NCI-H1436 treated with DMSO at 0.1 percent for 48 hours (cell line): Measurements from ENCODE around the gene ZBTB12.
A peak's percentile ranks its signal among the peaks of the same experiment; 100 is the strongest.
"Not testable (repeated sequence)": the region's sequence is repeated elsewhere in the genome, so short reads cannot be mapped to it uniquely, and the experiment has no call there.

Source experiments
- DNase-seq: peaks from one replicate; lab custom pipeline; 2025; lab: John Stamatoyannopoulos, UW

Gene ZBTB12

DNA sequence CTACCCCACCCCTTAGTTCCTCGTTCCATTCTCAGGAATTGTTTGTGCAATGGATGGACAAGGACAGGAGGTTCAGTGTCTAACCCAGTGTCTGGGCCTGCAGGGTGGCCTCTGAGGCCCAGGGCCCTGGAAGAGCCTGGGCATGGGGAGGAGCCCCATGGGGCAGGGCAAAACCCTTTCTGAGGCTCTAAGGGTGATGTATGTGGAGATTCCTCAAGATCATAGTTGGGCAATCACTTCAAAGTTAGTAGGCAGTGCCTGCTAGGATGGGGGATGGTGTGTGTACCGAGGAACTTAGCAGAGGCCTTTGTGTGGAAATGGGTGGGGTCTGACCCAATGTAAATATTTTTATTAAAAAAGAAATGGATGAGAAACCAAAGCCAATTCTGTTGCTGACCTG is 18.9 kb upstream of the ZBTB12 start:
- DNase-seq: no peak

DNA sequence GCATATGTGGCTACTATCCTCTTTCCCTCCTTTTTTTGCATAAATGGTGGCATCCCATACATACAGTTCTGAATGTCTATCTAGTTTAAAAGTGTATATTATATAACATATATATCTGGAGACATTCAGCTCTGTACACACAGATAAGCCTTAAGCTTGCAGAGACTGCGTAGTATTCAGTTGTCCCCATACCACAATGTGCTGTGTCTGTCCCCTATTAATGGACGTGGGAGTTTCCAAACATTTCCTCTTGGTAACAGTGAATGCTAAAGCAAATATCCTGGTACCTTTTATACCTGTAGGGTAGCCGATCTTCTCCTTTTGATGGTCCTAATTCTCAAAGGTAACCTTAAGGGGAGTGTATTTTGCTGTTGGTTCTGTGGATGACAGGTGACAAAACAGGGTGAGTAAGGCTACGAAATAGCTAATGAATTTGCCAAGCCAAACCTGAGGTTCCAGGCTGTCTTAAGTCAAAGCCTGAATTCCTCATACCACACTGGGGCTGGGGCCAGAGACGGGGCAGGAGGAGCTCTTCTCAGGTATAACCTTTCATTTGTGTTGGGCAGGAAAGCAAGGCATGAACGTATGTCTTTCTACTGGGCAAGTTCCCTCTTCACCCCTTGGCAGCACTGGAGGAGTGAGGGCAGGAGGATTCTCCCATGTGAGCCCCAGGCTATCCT is 17.9 kb upstream of the ZBTB12 start:
- no peak for DNase-seq

DNA sequence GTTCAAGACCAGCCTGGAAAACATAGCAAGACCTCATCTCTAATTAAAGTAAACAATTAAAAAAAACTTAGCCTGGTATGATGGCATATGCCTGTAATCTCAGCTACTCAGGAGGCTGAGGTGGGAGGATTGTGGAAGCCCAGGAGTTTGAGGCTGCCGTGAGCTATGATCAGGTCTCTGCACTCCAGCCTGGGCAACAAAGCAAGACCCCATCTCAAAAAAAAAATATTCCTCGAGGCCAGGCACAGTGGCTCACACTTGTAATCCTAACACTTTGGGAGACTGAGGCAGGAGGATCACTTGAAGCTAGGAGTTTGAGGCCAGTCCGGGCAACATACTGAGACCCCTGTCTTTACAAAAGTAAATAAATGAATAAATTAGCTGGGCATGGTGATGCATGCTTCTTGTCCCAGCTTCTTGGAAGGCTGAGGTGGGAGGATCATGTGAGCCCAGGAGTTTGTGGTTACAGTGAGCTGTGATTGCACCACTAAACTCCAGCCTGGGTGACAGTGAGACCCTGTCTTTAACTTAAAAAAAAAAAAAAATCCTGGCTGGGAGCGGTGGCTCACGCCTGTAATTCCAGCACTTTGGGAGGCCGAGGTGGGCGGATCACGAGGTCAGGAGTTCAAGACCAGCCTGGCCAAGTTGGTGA is 16.3 kb upstream of the ZBTB12 start:
- no peak for DNase-seq

DNA sequence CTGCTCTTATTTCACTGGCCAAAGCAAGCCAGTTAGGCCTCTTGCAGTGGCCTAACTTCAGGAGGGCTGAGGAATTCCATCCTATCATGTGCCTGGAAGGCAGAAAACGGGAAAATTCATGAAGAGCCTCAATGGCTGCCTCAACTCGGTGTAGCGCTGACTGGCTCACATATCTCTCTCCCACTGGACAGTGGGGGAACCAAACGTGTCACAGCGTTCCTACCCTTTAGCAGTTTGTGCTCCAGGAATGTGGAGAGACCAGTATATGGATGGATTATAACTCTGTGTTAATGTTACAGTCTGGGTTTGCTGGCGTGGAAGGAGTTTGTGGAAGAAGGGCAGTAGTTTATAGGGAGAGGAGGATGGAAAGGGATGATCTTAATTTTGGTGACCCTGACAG is 13.9 kb upstream of the ZBTB12 start:
- no peak for DNase-seq

- DNase-seq: no peak
These were observed 13.5 kb upstream of the ZBTB12 start for GRCh38 chr6:31915351-31915750.

DNA sequence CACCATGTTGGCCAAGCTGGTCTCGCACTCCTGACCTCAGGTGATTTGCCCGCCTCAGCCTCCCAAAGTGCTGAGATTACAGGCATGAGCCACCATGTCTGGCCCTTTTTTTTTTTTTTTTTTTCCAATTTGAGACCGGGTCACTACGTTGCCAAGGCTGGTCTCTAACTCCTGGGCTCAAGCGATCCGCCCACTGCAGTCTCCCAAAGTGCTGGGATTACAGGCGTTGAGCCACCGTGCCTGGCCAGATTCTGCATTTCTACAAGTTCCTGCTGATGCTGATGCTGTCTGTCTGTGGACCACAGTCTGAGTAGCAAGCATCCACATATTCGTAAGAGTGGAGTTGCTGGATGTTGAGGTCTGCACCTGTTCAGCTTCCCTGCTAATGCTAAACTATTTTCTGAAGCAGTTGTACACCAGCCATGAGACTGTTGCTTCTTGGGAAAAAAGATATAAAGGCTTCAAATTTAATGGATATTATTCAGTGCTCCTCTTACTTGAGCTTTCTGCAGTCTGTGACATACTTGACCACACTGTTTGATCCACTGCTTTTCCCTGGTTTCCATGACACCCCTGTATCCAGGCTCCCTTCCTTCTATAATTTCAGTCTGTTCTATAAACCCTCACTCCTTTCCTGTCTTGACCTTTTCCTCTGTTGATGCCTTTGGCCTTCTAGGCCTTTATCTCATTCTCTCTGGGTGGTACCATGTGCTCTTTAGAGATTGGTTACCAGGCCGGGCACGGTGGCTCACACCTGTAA is 10.1 kb upstream of the ZBTB12 start:
- DNase-seq: no peak

DNA sequence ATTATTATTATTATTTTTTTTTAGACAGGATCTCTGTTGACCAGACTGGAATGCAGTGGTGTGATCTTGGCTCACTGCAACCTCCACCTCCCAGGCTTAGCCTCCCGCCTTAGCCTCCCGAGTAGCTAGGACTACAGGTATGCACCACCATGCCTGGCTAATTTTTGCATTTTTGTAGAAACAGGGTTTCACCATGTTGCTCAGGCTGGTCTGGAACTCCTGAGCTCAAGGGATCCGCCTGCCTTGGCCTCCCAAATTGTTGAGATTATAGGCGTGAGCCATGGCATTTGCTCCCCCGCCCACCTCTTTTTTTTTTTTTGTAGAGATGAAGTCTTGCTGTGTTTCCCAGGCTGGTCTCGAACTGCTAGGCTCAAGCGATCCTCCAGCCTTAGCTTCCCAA is 7.4 kb upstream of the ZBTB12 start:
- not testable (repeated sequence) for DNase-seq

DNA sequence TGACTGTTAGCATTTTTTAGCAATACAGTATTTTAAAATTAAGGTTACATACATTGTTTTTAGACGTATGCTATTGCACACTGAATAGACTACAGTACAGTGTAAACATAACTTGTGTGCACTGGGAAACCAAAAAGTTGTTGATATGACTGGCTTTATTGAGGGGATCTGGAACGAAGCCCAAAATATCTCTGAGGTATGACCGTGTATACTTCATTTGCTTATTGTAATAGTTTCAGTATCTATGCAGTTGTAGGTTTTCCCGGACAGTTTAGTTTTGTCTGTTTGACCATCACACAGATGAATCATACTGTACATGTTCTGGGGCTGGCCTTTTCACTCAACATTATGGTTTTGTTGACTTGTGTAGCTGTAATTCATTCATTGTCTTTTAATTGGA is 6.9 kb upstream of the ZBTB12 start:
- no peak for DNase-seq

DNA sequence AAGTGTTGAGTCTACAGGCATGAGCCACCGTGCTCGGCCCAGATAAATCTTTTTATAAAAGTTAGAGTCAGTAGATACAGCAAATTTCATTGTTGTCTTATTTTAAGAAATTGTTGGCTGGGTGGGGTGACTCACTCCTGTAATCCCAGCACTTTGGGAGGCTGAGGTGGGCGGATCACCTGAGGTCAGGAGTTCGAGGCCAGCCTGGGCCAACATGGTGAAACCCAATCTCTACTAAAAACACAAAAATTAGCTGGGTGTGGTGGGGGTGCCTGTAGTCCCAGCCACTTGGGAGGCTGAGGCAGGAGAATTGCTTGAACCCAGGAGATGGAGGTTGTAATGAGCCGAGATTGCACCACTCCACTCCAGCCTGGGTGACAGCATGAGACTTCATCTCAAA is 6.4 kb upstream of the ZBTB12 start:
- DNase-seq: not testable (repeated sequence)

DNA sequence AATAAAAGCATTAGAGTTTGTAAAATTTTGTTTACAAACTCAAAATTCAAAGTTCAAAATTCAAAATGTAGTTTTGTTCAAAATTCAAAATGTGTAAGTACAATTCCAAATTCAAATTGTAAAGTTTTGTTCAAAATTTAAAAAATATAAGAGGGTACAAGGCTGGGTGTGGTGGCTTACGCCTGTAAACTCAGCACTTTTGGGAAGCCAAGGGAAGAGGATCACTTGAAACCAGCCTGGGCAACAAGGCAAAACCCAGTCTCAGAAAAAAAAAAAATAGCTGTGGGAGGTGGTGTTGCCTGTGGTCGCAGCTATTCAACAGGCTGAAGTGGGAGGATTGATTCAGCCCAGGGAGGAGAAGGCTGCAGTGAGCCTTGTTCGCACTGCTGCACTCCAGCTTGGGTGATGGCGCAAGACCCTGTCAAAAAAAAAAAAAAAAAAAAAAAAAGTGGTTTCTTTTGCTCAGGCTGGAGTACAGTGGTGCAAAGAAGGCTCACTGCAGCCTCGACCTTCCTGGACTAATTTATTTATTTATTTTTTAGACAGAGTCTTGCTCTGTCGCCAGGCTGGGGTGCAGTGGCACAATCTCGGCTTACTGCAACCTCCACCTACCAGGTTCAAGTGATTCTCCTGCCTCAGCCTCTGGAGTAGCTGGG is 5.4 kb upstream of the ZBTB12 start:
- no peak for DNase-seq

- not testable (repeated sequence) for DNase-seq
These were observed 4.8 kb upstream of the ZBTB12 start for GRCh38 chr6:31906727-31907126.

- DNase-seq: no peak
These were observed 4.2 kb upstream of the ZBTB12 start for GRCh38 chr6:31906122-31906521.

DNA sequence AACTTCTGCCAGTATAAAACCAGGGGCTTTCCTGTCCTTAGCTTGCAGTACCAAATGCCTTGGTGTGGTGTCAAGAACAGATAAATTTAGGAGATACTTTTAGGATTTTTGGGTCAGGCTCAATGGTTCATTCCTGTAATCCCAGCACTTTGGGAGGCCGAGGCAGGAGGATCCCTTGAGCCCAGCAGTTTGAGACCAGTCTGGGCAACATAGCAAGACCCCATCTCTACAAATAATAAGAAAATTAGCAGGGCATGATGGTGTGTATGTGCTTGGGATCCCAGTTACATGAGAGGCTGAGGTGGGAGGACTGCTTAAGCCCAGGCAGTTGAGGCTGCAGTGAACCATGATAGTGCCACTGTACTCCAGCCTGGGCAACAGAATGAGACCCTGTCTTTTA is 3.2 kb upstream of the ZBTB12 start:
- no peak for DNase-seq

DNA sequence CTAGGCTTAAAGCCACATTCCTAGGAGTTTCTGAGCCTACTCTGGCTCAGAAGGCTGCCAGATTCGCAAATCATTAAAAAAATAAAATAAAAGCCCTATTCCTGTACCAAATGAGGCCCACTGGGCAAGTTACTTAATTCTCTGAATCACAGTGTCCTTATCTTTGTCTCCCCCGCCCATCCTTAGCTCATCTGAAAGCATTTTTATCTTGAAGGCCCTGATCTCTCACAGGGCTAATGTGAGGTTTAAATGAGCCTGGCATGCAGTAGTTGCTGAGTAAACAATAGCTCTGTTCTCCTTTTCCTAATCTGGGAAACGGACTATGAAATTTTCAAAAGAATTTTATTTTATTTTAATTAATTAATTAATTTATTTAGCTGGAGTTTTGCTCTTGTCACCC is 2.1 kb upstream of the ZBTB12 start:
- DNase-seq: no peak

- no peak for DNase-seq
These were observed 402 bp downstream of the ZBTB12 start for GRCh38 chr6:31901415-31901952.

- no peak for DNase-seq
These were observed 920 bp downstream of the ZBTB12 start for GRCh38 chr6:31900917-31901414.

DNA sequence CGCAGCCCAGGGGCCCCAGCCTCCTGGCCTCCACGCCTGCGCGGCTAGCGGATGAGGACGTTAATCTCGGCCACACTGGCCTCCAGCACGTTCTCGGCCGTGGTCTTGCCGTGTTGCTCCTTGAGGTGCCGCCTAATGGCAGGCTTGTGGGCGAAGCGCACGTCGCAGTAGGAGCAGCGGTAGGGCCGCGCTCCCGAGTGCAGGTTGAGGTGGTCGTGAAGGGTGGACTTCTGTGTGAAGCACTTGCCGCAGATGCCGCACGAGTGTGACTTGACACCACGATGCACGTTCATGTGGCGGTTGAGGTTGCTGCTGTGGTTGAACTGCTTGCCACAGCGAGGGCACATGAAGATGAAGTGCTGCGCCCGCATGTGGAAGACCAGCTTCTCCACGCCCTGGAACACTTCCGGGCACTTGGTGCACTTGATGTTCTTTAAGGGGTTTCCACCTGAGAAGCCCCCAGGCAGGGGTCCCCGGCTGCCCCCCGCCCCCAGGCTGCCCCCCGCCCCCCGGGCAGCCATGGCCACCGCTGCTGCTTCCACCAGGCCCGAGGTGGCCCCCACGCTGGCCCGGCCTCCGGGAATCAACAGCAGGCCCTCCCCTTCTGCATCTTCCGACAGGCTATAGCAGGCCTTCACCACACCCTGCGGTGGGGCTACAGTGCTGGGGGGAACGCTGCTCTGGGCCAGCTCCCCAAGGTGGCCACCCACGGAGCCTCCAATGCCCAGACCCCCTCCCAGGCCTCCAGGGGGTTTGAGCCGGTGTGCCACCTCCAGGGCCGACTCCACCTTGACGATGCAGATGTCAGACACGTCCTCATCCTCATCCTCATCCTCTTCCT is 1.8 kb downstream of the ZBTB12 start:
- DNase-seq: no peak

- no peak for DNase-seq
These were observed 2.7 kb downstream of the ZBTB12 start for GRCh38 chr6:31899215-31899614.

DNA sequence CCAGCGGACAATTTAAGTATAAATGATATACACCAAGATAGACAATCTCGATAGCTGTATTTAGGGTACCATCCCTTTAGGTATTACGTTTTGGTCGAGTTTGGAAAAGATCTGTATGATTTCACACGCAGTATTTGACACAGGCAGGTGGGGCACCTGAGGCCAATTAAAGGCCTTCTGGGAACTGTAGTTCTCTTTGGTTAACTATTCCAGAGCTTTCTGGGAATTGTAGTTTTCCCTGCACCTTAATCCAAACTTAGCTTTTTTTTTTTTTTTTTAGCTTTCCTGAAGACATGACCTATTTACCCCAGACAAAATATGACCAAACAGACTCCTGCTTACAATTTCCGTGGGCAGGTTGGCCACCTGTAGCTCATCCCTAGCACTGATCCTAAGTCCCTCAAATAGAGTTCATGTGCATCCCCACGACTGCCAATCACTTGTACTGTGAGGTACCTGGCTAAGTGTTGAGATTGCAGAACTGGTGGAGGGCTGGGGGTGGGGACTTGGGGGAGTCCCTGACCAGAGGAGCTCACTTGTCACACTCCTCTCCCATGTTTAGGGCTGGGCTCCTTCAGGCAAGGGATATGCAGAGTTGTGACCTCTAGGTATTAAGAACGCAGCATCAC is 3.4 kb downstream of the ZBTB12 start:
- DNase-seq: peak; percentile 22

DNA sequence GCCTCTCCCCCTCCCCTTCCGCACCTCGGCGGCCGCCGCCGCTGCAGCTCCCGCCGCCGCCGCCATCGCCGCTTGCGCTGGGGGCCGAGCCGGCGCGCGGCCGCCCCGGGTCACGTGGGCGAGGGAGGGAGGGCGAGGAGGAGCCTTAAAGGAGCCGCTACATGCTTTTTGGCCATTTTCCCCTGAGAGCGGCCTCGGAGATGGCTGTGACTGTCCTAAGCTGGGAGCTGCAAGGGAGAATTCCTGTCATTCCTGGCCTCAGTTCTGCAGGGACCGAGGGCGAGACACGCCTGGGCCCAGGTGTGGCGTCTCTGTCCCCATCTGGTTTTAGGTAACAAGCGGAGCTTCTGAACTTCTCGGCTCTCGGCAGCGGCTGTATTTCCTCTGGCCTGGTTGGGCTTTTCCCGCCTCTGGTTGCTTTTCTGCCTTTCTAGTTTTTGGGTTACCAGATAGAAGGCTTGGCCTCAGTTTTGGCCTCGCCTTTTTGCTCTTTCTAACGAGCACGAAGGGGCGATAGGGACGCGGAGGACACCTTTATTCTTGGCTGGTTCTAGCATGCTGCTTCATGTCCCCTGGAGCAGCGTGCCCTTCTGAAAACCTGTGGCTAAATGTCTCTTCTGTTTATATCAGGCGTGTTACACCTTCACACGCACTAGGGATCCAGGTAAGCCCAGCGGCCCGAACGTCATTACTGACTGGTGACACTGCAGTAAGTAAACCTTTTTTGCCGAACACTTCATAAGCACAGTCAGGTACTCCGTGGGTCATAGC is 4.1 kb downstream of the ZBTB12 start, which contains the start of gene EHMT2:
TSS of gene EHMT2 (minus strand) at position 87 of the 771 bp plus-strand sequence. CDS start at position 66, 21 bp downstream.
- no peak for DNase-seq
